Fibroblast of lung (primary cell): ENCODE results near the gene HK3.

Experiments
- EZH2 ChIP-seq: IDR thresholded peaks from 2 replicates; pipeline ENCODE4 v1.5.1; 2012; ENCODE audit warnings: low read length, control low read depth, mild to moderate bottlenecking; ENCODE audit errors: missing control alignments
- TF ChIP-seq, protein P1 (sequence below), 2 donors: IDR thresholded peaks in 1 of 2; conservative IDR thresholded peaks in 1 of 2; 1 replicate in 1 of 2; 2 replicates in 1 of 2; pipeline ENCODE4 v1.5.1; 2011 to 2012; ENCODE audit warnings: low read length in 2 of 2, control low read depth in 1 of 2, inconsistent platforms in 1 of 2, low read depth in 1 of 2, mild to moderate bottlenecking in 1 of 2

DNA sequence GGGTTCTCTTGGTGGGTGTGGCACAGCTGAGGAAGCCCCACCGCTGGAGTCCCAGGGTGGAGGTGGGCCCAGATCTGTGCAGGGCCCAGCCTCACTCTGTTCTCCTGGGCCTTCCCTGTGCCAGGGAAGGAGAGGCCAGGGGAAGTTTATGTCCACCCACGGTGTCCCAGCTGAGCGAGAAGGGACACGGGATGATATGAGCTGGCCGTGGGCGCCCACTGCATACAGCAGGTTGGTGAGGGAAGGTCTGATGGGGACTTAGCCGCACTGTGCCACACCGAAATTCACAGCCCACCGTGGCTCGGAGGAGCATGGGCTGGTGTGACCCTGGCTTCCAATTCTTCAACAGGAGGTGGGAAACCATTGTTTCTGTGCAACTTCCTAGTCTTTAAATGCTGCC is 54.9 kb downstream of the HK3 start:
- TF ChIP-seq, protein P1, sequence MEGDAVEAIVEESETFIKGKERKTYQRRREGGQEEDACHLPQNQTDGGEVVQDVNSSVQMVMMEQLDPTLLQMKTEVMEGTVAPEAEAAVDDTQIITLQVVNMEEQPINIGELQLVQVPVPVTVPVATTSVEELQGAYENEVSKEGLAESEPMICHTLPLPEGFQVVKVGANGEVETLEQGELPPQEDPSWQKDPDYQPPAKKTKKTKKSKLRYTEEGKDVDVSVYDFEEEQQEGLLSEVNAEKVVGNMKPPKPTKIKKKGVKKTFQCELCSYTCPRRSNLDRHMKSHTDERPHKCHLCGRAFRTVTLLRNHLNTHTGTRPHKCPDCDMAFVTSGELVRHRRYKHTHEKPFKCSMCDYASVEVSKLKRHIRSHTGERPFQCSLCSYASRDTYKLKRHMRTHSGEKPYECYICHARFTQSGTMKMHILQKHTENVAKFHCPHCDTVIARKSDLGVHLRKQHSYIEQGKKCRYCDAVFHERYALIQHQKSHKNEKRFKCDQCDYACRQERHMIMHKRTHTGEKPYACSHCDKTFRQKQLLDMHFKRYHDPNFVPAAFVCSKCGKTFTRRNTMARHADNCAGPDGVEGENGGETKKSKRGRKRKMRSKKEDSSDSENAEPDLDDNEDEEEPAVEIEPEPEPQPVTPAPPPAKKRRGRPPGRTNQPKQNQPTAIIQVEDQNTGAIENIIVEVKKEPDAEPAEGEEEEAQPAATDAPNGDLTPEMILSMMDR (conservative IDR thresholded peaks at IDR 0.05 in 1 of 2, IDR thresholded peaks at IDR 0.05 in 1 of 2; ENCODE audit: low read depth in 1 of 2, low read length in 2 of 2): no peak
- TF ChIP-seq EZH2: no peak
